HG03175 (cell line): ENCODE results near the gene OR52N4.
"Not testable (repeated sequence)": the region's sequence is repeated elsewhere in the genome, so short reads cannot be mapped to it uniquely, and the experiment has no call there.

Experiments
- ATAC-seq: cut with Tn5 transposase; IDR thresholded peaks from one replicate; pipeline ENCODE4 v1.9.1; 2021; ENCODE audit warnings: mild to moderate bottlenecking, moderate library complexity; ENCODE audit not compliant: unreplicated experiment

The OR52N4 gene

GRCh38 chr11:5753943-5754342 is at the start of gene OR52N4:
OR52N4 (plus strand) TSS chr11:5754243; CDS start chr11:5754741, 498 bp downstream.
- no peak for ATAC-seq

- ATAC-seq = no peak
These were observed 48.4 kb upstream of the OR52N4 start for GRCh38 chr11:5705688-5706087.

GRCh38 chr11:5712507-5712906 is 41.5 kb upstream of the OR52N4 start:
- peak; percentile 78 for ATAC-seq

- no peak for ATAC-seq
These were observed 40.3 kb upstream of the OR52N4 start for GRCh38 chr11:5713695-5714094.

- ATAC-seq = not testable (repeated sequence)
These were observed 37.5 kb upstream of the OR52N4 start for GRCh38 chr11:5716518-5716917.

- ATAC-seq = no peak
These were observed 34.1 kb upstream of the OR52N4 start for GRCh38 chr11:5719703-5720495.

- no peak for ATAC-seq
These were observed 31.4 kb upstream of the OR52N4 start for GRCh38 chr11:5722622-5723021.

- no peak for ATAC-seq
These were observed 27.7 kb upstream of the OR52N4 start for GRCh38 chr11:5726351-5726750.

- ATAC-seq = no peak
These were observed 26.4 kb upstream of the OR52N4 start for GRCh38 chr11:5727691-5728090.

- ATAC-seq = no peak
These were observed 17.6 kb upstream of the OR52N4 start, which contains the start of gene OR56B1 for GRCh38 chr11:5736396-5736795. OR56B1 (plus strand) TSS chr11:5736448; CDS start chr11:5736517, 69 bp downstream.

GRCh38 chr11:5737091-5737490 is 17.0 kb upstream of the OR52N4 start:
- ATAC-seq = no peak

- ATAC-seq = no peak
These were observed 16.2 kb upstream of the OR52N4 start for GRCh38 chr11:5737670-5738392.

GRCh38 chr11:5738431-5738830 is 15.6 kb upstream of the OR52N4 start:
- ATAC-seq = no peak

- no peak for ATAC-seq
These were observed 7.4 kb upstream of the OR52N4 start for GRCh38 chr11:5746614-5747013.

- ATAC-seq = no peak
These were observed 4.2 kb upstream of the OR52N4 start for GRCh38 chr11:5749836-5750235.

GRCh38 chr11:5767056-5767455 is 13.0 kb downstream of the OR52N4 start:
- ATAC-seq = no peak

GRCh38 chr11:5783255-5783654 is 29.2 kb downstream of the OR52N4 start, which contains the start of gene OR52N5:
OR52N5 (minus strand) TSS chr11:5783355; CDS start chr11:5778634, 4,721 bp downstream.
- no peak for ATAC-seq

GRCh38 chr11:5791165-5791564 is 37.1 kb downstream of the OR52N4 start, which contains the start of gene OR52N1:
OR52N1 (minus strand) TSS chr11:5791265; CDS start chr11:5788816, 2,449 bp downstream.
- ATAC-seq = no peak

- no peak for ATAC-seq
These were observed 42.5 kb downstream of the OR52N4 start for GRCh38 chr11:5796541-5796940.

GRCh38 chr11:5803982-5804381 is 49.9 kb downstream of the OR52N4 start:
- no peak for ATAC-seq
